HEK293 (cell line): ENCODE measurements around the gene MPZL1.

Experiments used
- KLF16 ChIP-seq: fragments of 450-650 bp; formaldehyde crosslinking; IDR thresholded peaks from 2 replicates; pipeline ENCODE4 v1.5.1; 2017; ENCODE audit warnings: missing biosample characterization, missing genetic modification characterization
- ZNF24 ChIP-seq: fragments of 450-650 bp; formaldehyde crosslinking; IDR thresholded peaks from 2 replicates; pipeline ENCODE4 v1.5.1; 2016; ENCODE audit warnings: missing biosample characterization, missing genetic modification characterization
- ZNF292 ChIP-seq: fragments of 450-650 bp; formaldehyde crosslinking; IDR thresholded peaks from 2 replicates; pipeline ENCODE4 v1.5.1; 2016; ENCODE audit warnings: low read depth, missing biosample characterization, missing genetic modification characterization, borderline replicate concordance
- ZNF433 ChIP-seq: fragments of 450-650 bp; formaldehyde crosslinking; IDR thresholded peaks from 2 replicates; pipeline ENCODE4 v1.5.1; 2016; ENCODE audit warnings: missing biosample characterization, missing genetic modification characterization, low read depth
- ZNF549 ChIP-seq: fragments of 450-650 bp; IDR thresholded peaks from 2 replicates; pipeline ENCODE4 v1.5.1; 2018; ENCODE audit warnings: missing biosample characterization, missing genetic modification characterization, mild to moderate bottlenecking, inconsistent platforms, moderate library complexity
- ZNF623 ChIP-seq: fragments of 450-650 bp; formaldehyde crosslinking; IDR thresholded peaks from 2 replicates; pipeline ENCODE4 v1.5.1; 2016; ENCODE audit warnings: missing biosample characterization, missing genetic modification characterization
- ZNF626 ChIP-seq: fragments of 450-650 bp; sonication (Bioruptor Pico); formaldehyde crosslinking; IDR thresholded peaks from 2 replicates; pipeline ENCODE4 v1.5.1; 2018; ENCODE audit warnings: missing biosample characterization, missing genetic modification characterization, inconsistent platforms
- ZNF660 ChIP-seq: fragments of 450-650 bp; IDR thresholded peaks from 2 replicates; pipeline ENCODE4 v1.5.1; 2018; ENCODE audit warnings: missing biosample characterization, mild to moderate bottlenecking, missing genetic modification characterization
- ZSCAN16 ChIP-seq: fragments of 450-650 bp; formaldehyde crosslinking; IDR thresholded peaks from 2 replicates; pipeline ENCODE4 v1.5.1; 2016; ENCODE audit warnings: missing biosample characterization, missing genetic modification characterization
- TF ChIP-seq, protein P1 (sequence below): fragments of 450-650 bp; formaldehyde crosslinking; IDR thresholded peaks from 2 replicates; pipeline ENCODE4 v1.5.1; 2016; ENCODE audit warnings: missing biosample characterization, missing genetic modification characterization
- TF ChIP-seq, protein P2 (sequence below): fragments of 450-650 bp; formaldehyde crosslinking; conservative IDR thresholded peaks from 2 replicates; pipeline ENCODE4 v1.5.1; 2016; ENCODE audit warnings: low read depth, missing biosample characterization, missing genetic modification characterization
- TF ChIP-seq, protein P3 (sequence below): fragments of 450-650 bp; formaldehyde crosslinking; IDR thresholded peaks from 2 replicates; pipeline ENCODE4 v1.5.1; 2016; ENCODE audit warnings: missing biosample characterization, missing genetic modification characterization
- TF ChIP-seq, protein P4 (sequence below): fragments of 450-650 bp; formaldehyde crosslinking; IDR thresholded peaks from 2 replicates; pipeline ENCODE4 v1.5.1; 2016; ENCODE audit warnings: missing biosample characterization, missing genetic modification characterization

DNA sequence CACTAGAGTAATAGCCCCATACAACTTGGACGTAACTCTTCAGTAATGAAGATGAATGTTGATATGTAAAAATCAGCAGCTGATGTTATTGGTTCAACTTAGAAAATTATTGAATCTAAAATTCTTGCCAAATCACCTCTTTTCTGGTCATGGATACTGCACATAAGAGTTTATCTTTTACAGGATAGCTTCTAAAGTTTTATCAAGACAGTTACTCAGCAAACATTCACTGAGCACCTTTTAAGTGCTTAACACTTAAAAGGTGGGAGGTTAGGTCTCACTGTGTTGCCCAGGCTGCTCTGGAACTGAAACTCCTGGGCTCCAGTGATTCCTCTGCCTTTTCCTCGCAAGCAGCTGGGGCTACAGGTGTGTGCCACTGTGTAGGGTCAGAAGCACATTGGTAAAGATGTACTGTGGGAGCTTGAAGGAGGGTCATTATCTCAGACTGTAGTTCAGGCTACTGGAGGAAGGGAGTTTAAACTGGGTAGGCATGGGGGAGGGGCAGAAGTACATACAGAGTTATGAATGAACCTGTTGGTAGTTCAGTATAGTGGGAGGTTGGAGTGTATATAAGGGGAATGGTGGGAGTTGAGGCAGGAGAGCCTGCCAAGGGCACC, 2.0 kb downstream of the MPZL1 start:
- TF ChIP-seq ZNF549 (tag by site-specific recombination) (no peak), ZNF626 (tag by site-specific recombination) (no peak), ZNF24 (tag by site-specific recombination) (no peak), ZSCAN16 (tag by site-specific recombination) (no peak), ZNF433 (no peak), ZNF292 (tag by site-specific recombination) (no peak), ZNF660 (tag by site-specific recombination) (no peak), KLF16 (tag by site-specific recombination) (no peak), ZNF623 (tag by site-specific recombination) (no peak)
- TF ChIP-seq, protein P1, sequence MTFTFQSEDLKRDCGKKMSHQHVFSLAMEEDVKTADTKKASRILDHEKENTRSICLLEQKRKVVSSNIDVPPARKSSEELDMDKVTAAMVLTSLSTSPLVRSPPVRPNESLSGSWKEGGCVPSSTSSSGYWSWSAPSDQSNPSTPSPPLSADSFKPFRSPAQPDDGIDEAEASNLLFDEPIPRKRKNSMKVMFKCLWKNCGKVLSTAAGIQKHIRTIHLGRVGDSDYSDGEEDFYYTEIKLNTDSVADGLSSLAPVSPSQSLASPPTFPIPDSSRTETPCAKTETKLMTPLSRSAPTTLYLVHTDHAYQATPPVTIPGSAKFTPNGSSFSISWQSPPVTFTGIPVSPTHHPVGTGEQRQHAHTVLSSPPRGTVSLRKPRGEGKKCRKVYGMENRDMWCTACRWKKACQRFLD (tag by site-specific recombination), result no peak
- TF ChIP-seq, protein P2, sequence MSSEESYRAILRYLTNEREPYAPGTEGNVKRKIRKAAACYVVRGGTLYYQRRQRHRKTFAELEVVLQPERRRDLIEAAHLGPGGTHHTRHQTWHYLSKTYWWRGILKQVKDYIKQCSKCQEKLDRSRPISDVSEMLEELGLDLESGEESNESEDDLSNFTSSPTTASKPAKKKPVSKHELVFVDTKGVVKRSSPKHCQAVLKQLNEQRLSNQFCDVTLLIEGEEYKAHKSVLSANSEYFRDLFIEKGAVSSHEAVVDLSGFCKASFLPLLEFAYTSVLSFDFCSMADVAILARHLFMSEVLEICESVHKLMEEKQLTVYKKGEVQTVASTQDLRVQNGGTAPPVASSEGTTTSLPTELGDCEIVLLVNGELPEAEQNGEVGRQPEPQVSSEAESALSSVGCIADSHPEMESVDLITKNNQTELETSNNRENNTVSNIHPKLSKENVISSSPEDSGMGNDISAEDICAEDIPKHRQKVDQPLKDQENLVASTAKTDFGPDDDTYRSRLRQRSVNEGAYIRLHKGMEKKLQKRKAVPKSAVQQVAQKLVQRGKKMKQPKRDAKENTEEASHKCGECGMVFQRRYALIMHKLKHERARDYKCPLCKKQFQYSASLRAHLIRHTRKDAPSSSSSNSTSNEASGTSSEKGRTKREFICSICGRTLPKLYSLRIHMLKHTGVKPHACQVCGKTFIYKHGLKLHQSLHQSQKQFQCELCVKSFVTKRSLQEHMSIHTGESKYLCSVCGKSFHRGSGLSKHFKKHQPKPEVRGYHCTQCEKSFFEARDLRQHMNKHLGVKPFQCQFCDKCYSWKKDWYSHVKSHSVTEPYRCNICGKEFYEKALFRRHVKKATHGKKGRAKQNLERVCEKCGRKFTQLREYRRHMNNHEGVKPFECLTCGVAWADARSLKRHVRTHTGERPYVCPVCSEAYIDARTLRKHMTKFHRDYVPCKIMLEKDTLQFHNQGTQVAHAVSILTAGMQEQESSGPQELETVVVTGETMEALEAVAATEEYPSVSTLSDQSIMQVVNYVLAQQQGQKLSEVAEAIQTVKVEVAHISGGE (tag by site-specific recombination), result no peak
- TF ChIP-seq, protein P3, sequence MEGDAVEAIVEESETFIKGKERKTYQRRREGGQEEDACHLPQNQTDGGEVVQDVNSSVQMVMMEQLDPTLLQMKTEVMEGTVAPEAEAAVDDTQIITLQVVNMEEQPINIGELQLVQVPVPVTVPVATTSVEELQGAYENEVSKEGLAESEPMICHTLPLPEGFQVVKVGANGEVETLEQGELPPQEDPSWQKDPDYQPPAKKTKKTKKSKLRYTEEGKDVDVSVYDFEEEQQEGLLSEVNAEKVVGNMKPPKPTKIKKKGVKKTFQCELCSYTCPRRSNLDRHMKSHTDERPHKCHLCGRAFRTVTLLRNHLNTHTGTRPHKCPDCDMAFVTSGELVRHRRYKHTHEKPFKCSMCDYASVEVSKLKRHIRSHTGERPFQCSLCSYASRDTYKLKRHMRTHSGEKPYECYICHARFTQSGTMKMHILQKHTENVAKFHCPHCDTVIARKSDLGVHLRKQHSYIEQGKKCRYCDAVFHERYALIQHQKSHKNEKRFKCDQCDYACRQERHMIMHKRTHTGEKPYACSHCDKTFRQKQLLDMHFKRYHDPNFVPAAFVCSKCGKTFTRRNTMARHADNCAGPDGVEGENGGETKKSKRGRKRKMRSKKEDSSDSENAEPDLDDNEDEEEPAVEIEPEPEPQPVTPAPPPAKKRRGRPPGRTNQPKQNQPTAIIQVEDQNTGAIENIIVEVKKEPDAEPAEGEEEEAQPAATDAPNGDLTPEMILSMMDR (tag by site-specific recombination), result no peak
- TF ChIP-seq, protein P4, sequence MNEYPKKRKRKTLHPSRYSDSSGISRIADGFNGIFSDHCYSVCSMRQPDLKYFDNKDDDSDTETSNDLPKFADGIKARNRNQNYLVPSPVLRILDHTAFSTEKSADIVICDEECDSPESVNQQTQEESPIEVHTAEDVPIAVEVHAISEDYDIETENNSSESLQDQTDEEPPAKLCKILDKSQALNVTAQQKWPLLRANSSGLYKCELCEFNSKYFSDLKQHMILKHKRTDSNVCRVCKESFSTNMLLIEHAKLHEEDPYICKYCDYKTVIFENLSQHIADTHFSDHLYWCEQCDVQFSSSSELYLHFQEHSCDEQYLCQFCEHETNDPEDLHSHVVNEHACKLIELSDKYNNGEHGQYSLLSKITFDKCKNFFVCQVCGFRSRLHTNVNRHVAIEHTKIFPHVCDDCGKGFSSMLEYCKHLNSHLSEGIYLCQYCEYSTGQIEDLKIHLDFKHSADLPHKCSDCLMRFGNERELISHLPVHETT, result no peak
